Measurements from ENCODE around the gene EXOC6B.

EXOC6B gene

GRCh38 chr2:72828840-72829507, 3.1 kb upstream of the EXOC6B start:
- DNase-seq (ENCODE audit: low spot score) = no peak

DNA sequence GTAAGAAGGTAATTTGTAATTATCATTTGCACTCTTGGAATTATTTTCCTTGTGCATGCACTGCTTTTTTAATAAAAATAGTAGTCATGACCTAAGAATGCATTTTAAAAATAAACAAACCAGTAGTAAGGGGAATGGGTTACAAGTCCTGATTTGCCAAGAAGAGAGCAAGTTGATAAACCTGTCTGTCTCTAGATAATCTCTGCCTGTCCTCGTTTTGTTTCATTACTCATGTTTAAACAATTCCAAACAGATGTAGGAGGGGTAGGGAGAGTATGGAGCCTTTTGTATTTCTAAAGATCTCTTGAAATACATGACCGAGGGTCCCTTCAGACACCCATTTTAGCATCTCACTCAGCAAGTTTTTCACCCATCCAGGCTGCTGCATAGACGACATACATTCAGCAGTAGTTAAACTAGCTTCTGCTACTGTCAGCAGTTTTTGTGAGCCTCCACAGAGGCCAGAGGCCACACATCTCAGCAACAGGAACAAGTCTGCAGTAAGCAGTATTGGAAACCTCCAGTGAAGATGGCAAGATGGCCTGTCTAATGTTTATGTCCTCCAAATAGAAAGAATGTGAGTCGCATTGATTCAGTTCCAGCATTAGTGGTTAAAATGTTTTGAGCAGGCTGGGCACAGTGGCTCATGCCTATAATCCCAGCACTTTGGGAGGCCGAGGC, 2.3 kb upstream of the EXOC6B start:
- DNase-seq (ENCODE audit: low spot score) = no peak

DNA sequence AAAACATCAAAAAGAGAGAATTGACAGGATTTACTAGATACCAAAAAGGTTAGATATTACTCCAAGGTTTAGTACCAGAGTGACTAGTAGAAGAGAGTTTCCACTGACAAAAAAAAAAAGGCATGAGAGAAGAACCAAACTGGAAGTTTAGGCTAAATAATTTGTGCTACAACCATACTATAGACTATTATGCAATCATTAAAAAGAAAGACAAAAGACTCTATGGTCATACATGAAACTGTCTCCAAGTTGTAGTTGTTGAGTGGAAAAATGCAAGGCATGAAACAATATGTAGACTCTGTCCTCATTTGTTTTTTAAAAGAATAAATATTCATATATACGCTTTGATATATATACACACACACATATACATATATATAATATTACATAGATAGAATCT, 1.7 kb upstream of the EXOC6B start:
- DNase-seq (ENCODE audit: low spot score) = no peak

DNA sequence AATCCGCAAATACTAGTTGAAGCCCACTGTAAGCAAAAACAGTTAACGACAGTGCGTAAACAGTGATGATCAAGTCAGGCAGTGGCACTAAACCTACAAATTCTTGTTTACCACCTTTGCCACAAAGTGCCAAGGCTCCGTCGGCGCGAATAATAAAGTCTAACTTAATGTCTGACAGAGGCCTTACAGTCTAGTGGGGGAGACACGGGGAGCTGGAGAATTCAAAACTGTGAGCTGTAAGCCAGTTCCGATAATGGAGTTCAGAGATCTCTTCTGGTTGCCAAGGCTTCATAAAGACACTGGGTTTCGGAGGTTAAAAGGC, 284 bp upstream of the EXOC6B start:
- DNase-seq (ENCODE audit: low spot score) = no peak

DNA sequence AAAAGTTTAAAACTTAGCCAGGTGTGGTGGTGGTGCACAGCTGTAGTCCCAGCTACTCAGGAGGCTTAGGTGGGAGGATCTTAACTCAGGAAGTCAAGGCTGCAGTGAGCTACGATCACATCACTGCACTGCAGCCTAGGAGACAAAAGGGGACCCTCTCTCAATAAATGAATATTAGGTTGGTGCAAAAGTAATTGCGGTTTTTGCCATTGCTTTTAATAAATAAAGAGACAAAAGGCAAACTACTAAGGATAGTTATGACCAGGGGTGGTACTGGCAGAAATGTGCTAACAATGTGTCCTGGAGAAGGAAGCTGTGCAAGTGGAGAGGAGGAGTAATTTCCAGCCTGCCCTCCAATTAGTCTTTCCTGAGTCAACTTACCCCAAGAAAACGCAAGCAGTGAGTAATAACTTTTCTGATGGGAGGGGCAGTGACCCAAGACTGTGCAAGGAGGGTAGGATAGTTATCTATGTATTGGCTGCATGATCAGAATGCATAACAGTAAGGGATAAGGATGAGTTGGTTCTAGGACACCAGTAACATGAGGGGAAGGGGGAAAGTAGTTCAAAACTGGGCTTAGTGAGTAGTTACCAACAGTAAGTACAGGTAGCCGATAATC, 1.5 kb downstream of the EXOC6B start:
- DNase-seq (ENCODE audit: low spot score) = no peak

DNA sequence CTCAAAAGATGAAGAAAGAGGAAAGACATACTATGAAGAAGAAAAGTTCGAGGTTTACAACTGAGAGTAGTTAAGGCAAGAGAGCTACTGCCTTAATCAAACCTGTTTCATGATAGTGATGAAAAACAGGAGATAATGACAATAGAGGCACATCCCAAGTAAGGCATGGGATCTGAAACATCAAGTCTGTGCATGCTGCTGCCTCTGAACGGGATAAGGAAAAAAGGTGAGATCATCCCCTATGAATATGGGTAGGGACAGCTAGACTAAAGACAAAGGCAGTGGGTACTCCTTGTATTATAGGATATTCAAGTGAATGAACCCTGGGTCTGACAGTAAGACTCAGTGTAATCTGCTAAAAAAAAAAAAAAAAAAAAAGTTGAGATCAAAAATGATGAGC, 3.0 kb downstream of the EXOC6B start:
- DNase-seq (ENCODE audit: low spot score) = no peak

DNA sequence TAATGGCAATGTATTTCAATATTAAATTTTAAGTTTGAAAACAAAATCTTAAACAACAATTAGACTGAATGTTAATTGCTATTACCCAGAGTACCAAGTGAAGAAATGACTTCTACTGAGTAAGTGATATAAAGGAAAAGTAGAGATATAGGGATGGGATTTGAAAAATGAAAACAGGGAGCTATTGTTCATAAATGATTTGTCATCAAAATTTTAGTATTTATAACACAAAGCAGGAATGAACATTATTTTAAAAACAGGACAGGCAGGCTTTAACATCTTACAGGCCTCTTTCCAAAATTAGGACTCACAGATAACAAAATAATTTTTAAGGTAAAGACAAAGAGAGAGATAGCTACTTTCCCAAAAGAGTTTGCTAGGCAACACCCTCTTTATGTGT, 3.9 kb downstream of the EXOC6B start:
- DNase-seq (ENCODE audit: low spot score) = no peak

GRCh38 chr2:72821118-72821517, 4.7 kb downstream of the EXOC6B start:
- no peak for DNase-seq (ENCODE audit: low spot score)

DNA sequence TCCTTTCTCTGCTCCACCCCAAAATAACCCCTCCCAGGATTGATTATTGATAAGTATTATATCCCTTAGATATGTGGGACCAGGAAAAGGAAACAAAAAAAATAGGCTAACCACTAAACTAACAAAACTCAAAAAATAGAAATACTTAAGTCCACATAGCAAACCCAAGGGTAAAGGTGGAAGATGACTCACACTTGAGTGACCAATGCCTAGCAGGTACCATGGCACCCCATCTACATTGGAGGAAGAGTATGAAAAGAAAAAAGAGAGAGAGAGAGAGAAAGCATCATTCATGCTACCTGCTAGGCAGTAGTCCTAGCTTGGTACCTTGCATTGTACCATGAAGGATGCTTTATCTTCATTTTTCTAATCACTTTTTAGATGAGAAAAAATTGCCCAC, 6.3 kb downstream of the EXOC6B start:
- DNase-seq (ENCODE audit: low spot score) = no peak

GRCh38 chr2:72815655-72816278, 10.1 kb downstream of the EXOC6B start:
- DNase-seq (ENCODE audit: low spot score) = no peak

- no peak for DNase-seq (ENCODE audit: low spot score)
Observed at GRCh38 chr2:72813841-72814240, 12.0 kb downstream of the EXOC6B start.

- no peak for DNase-seq (ENCODE audit: low spot score)
Observed at GRCh38 chr2:72810165-72810564, 15.7 kb downstream of the EXOC6B start.

DNA sequence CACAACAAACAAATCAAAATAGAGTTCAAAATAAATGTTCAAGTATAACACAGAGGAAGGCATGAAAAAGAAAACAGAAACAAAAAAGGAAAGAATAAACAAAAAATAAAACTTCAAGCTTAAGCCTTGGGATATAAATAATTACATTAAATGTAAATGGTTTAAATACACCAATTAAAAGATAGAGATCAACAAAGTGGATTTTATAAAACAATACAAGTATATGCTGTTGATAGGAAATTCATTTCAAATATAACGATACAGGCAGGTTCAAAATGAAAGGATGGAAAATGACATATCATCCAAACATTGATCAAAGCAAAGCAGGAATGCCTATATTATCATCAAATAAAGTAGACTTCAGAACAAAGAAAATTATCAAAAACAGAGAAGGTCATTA, 16.7 kb downstream of the EXOC6B start:
- no peak for DNase-seq (ENCODE audit: low spot score)

DNA sequence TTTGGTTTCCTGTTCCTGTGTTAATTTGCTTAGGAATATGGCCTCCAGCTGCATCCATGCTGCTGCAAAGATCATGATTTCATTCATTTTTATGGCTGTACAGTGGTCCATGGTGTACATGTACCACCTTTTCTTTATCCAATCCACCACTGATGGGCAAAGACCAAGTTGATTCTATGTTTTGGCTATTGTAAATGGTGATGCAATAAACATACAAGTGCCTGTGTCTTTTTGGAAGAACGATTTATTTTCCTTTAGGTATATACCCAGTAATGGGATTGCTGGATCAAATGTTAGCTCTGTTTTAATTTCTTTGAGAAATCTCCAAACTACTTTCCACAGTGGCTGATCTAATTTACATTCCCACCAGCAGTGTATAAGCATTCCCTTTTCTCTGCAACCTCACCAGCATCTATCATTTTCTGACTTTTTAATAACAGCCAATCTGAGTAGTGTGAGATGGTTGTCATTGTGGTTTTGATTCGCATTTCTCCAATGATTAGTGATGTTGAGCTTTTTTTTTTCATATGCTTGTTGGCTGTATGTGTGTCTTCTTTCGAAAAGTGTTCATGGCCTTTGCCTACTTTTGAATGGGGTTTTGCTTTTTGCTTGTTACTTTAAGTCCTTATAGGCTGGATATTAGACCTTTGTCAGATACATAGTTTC, 19.4 kb downstream of the EXOC6B start:
- DNase-seq (ENCODE audit: low spot score) = no peak

DNA sequence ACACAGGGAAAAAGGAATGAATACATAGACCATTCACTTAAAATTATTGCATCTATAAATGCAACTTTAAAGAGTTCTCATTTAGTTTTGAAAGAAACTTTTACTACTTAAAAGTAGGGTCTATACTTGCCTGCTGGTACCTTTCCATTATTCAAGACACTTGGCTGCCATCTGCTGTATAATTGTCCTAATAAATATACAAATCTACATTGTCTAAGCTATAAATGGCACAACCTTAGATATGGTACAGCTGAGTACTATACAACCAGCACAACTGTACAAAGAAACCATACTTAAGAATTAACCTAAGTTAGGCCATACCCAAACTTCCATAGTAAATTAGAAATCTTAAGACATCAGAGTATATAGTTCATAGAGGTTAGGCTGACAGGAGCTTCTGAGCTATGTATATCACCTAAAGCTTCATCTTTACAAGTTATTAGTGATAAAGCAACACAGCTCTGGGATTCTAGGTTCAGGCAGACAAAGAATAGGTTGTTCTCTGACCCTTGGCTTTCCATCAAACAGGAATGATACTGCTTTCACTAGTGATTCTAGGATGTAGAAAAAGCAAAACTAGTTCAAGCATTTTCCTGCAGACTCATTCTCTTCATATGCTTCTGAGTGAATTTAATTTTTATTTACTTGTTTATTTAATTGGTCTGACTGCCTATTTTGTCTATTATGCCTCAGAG, 22.1 kb downstream of the EXOC6B start:
- DNase-seq (ENCODE audit: low spot score) = no peak

DNA sequence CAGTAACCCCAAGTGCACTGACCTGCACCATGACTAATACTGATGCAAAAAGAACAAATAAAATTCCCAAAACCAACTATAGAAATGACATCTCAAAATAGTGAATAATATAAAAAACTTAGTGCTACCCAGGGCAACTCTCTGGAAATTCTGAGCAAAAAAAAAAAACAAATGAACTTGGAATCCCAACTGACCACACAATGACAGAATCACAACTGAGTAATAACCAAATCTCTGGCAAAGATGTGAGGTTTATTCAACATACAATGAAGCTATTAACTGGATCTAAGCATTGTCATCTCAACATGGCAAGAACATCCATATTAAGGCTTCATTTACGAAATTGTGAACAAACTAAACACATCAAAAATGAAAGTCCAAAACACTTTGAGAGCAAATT, 22.7 kb downstream of the EXOC6B start:
- no peak for DNase-seq (ENCODE audit: low spot score)

DNA sequence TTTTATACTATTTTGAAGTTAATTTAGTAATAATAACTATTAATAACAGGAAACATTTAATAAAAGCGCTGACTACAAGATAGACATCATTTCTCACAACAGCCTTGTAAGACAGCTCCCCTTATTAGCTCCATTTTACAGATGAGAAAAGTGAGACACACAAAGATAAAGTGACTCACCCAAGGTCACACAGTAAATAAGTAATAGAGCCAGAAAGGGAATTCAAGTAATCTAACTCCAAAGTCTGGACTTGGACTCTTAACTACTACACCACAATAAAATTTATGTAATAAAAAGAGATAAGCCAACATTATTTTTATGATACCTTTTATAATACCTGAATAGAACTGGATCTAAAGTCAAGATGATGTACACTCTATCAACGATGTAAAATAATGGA, 25.3 kb downstream of the EXOC6B start:
- no peak for DNase-seq (ENCODE audit: low spot score)

- no peak for DNase-seq (ENCODE audit: low spot score)
Observed at GRCh38 chr2:72797740-72798139, 28.1 kb downstream of the EXOC6B start.

DNA sequence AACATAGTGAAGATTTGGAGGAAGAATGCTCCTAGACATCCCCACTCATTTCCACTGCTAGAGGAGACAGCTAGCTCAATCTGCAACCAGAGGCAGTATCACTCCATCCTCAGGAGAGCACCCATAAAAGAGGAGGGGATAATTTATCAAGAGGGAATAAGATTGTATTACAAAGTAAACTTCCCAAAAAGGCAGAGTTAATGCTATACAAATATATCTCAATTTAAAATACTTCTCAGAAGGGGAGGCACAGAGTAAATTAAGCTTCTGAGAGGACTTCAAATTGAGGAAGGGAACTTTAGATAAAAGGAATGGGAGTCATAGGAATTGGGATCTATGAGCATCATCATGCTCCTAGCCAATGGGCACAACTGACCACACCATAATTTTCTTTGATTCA, 29.1 kb downstream of the EXOC6B start:
- DNase-seq (ENCODE audit: low spot score) = no peak

DNA sequence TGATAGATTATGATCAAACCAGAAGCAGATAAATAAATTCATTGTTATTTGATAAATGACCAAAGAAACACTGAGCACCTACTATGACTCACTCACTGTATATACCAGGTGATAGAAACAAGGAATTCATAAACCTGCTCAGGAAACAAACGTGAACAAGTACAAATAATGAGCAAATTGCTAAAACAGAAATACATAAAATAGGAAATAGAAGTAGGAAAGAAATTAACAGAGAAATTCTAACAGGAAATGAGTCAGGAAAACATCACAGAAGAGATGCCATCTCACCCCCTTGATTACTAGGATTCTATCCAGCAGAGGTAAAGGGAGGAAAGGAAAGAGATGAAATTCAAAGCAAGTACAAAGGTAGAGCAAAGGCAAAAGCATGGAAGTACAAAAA, 31.3 kb downstream of the EXOC6B start:
- no peak for DNase-seq (ENCODE audit: low spot score)

DNA sequence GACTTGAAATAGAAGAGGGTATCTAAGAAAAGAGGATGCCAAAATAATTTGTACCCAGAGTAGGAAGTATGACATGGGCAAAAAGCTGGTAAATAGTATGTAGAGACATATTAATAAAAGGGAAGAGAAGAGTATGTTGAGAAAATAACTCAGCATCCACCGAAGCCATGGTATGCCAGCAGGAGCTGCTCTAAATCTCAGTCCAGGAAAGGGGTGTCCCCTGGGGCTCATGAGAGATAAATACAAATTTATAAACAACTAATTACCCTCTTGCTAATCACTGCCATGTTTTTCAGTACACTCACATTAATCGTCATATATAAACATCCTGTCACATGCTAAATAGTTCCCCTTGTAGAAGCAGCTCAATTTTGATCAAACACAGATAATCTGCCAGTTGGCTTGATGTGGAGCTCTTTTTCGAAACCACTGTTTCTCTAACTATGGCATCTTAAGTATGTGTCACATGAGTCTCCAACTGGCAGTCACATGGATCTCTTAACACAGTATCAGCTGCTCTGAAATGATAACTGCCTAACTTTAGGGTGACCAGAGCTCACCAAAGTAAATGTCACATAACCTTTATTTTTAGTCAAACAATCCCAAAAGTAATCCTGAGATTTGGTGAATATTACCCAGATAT, 31.9 kb downstream of the EXOC6B start:
- no peak for DNase-seq (ENCODE audit: low spot score)

DNA sequence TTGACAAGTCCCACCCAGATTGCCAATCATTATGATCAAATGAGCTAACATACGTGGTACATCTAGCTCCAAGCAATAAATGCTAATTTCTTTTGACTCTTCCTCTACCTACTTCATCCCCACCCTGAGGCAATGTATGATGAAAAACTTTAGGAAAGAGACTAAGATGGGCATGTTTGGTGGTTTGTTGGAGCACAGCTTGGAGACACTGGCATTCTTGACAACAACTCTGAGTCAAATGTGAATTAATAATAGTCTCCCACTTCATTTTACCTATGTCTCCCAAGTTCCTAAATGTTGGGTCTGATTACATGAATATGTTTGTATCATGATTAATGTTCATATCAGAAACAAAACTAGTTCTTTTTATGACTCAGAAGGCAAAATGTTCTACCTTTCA, 36.6 kb downstream of the EXOC6B start:
- no peak for DNase-seq (ENCODE audit: low spot score)
